ENCODE data around the gene CTDSP2. TPM values are rescaled to one million over a fixed set of nuclear protein-coding genes. Genes with fewer than 3 reads are reported as not detected.

The CTDSP2 gene
- total RNA-seq (100 to 1,000 TPM; 103 to 140 TPM), polyA plus RNA-seq (ENCODE audit: insufficient read depth, low read depth, low replicate concordance) (123 TPM)
- long read RNA-seq, donor 1, full-length matches to known transcripts, result 41 of 56 reads
- long read RNA-seq, donor 1, partial matches to known transcripts, result 15 of 56 reads
- long read RNA-seq, donor 1, other reads (novel, unspliced or antisense), result 0 of 56 reads
- long read RNA-seq, donor 2, full-length matches to known transcripts, result 23 of 44 reads
- long read RNA-seq, donor 2, partial matches to known transcripts, result 21 of 44 reads
- long read RNA-seq, donor 2, other reads (novel, unspliced or antisense), result 0 of 44 reads

- intact Hi-C loops (cut with DNase I; ENCODE audit: low total_unique reads), result loop anchor here (5.0 kb wide), 1 partner anchor 46 kb away; no protein-coding TSS in a partner anchor
- H3K4me1 ChIP-seq, result peaks cover 26% of the 10 kb centered on the region
Measured at GRCh38 chr12:57846577-57847319, at the start of gene CTDSP2. TSS of gene CTDSP2 (minus strand) at chr12:57846729. CDS start at chr12:57846435, 294 bp downstream.

GRCh38 chr12:57896115-57896433, 49.5 kb upstream of the CTDSP2 start:
- intact Hi-C loops (cut with DNase I; ENCODE audit: low total_unique reads), result loop anchor here (5.0 kb wide), 1 partner anchor 64 kb away; no protein-coding TSS in a partner anchor
- Histone ChIP-seq H3K27ac (peak overlapping the region; percentile 92 to 98), H3K9me3 (no peaks in the 10 kb centered on the region), H3K36me3 (ENCODE audit: low read depth, missing control alignments) (no peaks in the 10 kb centered on the region), H3K27me3 (no peaks in the 10 kb centered on the region), H3K4me1 (peaks cover 79% of the 10 kb centered on the region), H3K4me3 (peak overlapping the region; percentile 55 to 74)
- no peak for TF ChIP-seq POLR2A (IDR thresholded peaks at IDR 0.05)
- peak in 1 of 3 experiments; percentile 36 for TF ChIP-seq CTCF (IDR thresholded peaks at IDR 0.05)
- peak; percentile 49 for DNase-seq
- 11 to 14% methylated on average over 3 to 6 of the region's 6 CpGs for WGBS, 2 donors

More at GRCh38 chr12:57846577-57847319, at the start of gene CTDSP2:
- Histone ChIP-seq H3K36me3 (ENCODE audit: low read depth, missing control alignments) (no peaks in the 10 kb centered on the region), H3K9me3 (no peaks in the 10 kb centered on the region), H3K27me3 (no peaks in the 10 kb centered on the region), H3K27ac (peak within 1 kb of the TSS; percentile 99 to 100), H3K4me3 (peak within 1 kb of the TSS; percentile 96 to 99)
- 0 to 1% methylated on average over 5 to 58 of the region's 58 CpGs for WGBS, 2 donors
- peak in 1 of 3 experiments; percentile 22 for TF ChIP-seq CTCF (IDR thresholded peaks at IDR 0.05)
- peak; percentile 92 for TF ChIP-seq POLR2A (IDR thresholded peaks at IDR 0.05)
- peak; percentile 100 for DNase-seq

GRCh38 chr12:57895389-57896114, 49.0 kb upstream of the CTDSP2 start:
- Histone ChIP-seq H3K4me3 (no peak overlapping the region), H3K27ac (peak overlapping the region; percentile 92 to 98), H3K4me1 (peaks cover 84% of the 10 kb centered on the region), H3K9me3 (no peaks in the 10 kb centered on the region), H3K36me3 (ENCODE audit: low read depth, missing control alignments) (no peaks in the 10 kb centered on the region), H3K27me3 (no peaks in the 10 kb centered on the region)
- TF ChIP-seq CTCF (IDR thresholded peaks at IDR 0.05) (no peak), POLR2A (IDR thresholded peaks at IDR 0.05) (no peak)
- intact Hi-C loops (cut with DNase I; ENCODE audit: low total_unique reads), result loop anchor here (5.0 kb wide), 1 partner anchor 63 kb away; no protein-coding TSS in a partner anchor
- no peak for DNase-seq
- 47 to 51% methylated on average over 5 of the region's 5 CpGs for WGBS, 2 donors

- peak overlapping the region; percentile 92 to 98 for H3K27ac ChIP-seq
- TF ChIP-seq CTCF (IDR thresholded peaks at IDR 0.05) (no peak), POLR2A (IDR thresholded peaks at IDR 0.05) (no peak)
- no peaks in the 10 kb centered on the region for H3K36me3 ChIP-seq (ENCODE audit: low read depth, missing control alignments)
- H3K4me3 ChIP-seq, result no peak overlapping the region
- WGBS, 2 donors, result 69 to 73% methylated on average over 6 of the region's 6 CpGs
- no peaks in the 10 kb centered on the region for H3K9me3 ChIP-seq
- intact Hi-C loops (cut with DNase I; ENCODE audit: low total_unique reads), result loop anchor here (5.0 kb wide), 2 partner anchors 47 to 62 kb away; partner anchors contain the start of gene CTDSP2
- peaks cover 93% of the 10 kb centered on the region for H3K4me1 ChIP-seq
- no peaks in the 10 kb centered on the region for H3K27me3 ChIP-seq
- no peak for DNase-seq
Measured at GRCh38 chr12:57894399-57895292, 48.1 kb upstream of the CTDSP2 start.
